Measurements from ENCODE around the gene TNFSF10.

TNFSF10 gene

GRCh38 chr3:172560586-172560985, 37.4 kb upstream of the TNFSF10 start:
- Histone ChIP-seq H3K36me3 (ENCODE audit: insufficient read depth, low read length) (no peaks in the 10 kb centered on the region), H3K4me2 (ENCODE audit: low read length) (no peak overlapping the region)

GRCh38 chr3:172560026-172560425, 36.8 kb upstream of the TNFSF10 start:
- Histone ChIP-seq H3K9me3 (ENCODE audit: low read length) (no peaks in the 10 kb centered on the region), H3K27ac (ENCODE audit: low read depth, low read length, poor library complexity, severe bottlenecking) (no peak overlapping the region), H3K4me1 (ENCODE audit: insufficient read depth, low read length, severe bottlenecking) (no peaks in the 10 kb centered on the region), H3K9ac (ENCODE audit: low read length) (no peak overlapping the region), H3K79me2 (ENCODE audit: insufficient read depth, low read length) (no peaks in the 10 kb centered on the region), H3K9me2 (ENCODE audit: low read depth, low read length) (no peaks in the 10 kb centered on the region), H4K20me1 (ENCODE audit: insufficient read depth, low read length) (no peaks in the 10 kb centered on the region), H2AFZ (ENCODE audit: low read length) (no peak overlapping the region), H3K36me3 (ENCODE audit: insufficient read depth, low read length) (no peaks in the 10 kb centered on the region), H3K4me2 (ENCODE audit: low read length) (no peak overlapping the region), H3F3A (ENCODE audit: insufficient read depth, low read length) (no peaks in the 10 kb centered on the region), H3K4me3 (ENCODE audit: low read depth, low read length, poor library complexity, severe bottlenecking) (no peak overlapping the region), H3K27me3 (ENCODE audit: insufficient read depth, low read length) (no peaks in the 10 kb centered on the region)
- TF ChIP-seq EZH2 (IDR thresholded peaks at IDR 0.05; ENCODE audit: borderline replicate concordance, low read length): no peak
- no peak for TF ChIP-seq CTCF (IDR thresholded peaks at IDR 0.05; ENCODE audit: low read length)

More at GRCh38 chr3:172560586-172560985, 37.4 kb upstream of the TNFSF10 start:
- Histone ChIP-seq H3K27me3 (ENCODE audit: insufficient read depth, low read length) (no peaks in the 10 kb centered on the region), H3K4me3 (ENCODE audit: low read depth, low read length, poor library complexity, severe bottlenecking) (no peak overlapping the region), H3K9ac (ENCODE audit: low read length) (no peak overlapping the region), H3F3A (ENCODE audit: insufficient read depth, low read length) (no peaks in the 10 kb centered on the region), H3K79me2 (ENCODE audit: insufficient read depth, low read length) (no peaks in the 10 kb centered on the region), H3K9me3 (ENCODE audit: low read length) (no peaks in the 10 kb centered on the region), H3K4me1 (ENCODE audit: insufficient read depth, low read length, severe bottlenecking) (no peaks in the 10 kb centered on the region), H4K20me1 (ENCODE audit: insufficient read depth, low read length) (no peaks in the 10 kb centered on the region), H3K9me2 (ENCODE audit: low read depth, low read length) (no peaks in the 10 kb centered on the region), H3K27ac (ENCODE audit: low read depth, low read length, poor library complexity, severe bottlenecking) (no peak overlapping the region), H2AFZ (ENCODE audit: low read length) (no peak overlapping the region)
- TF ChIP-seq CTCF (IDR thresholded peaks at IDR 0.05; ENCODE audit: low read length) (no peak), EZH2 (IDR thresholded peaks at IDR 0.05; ENCODE audit: borderline replicate concordance, low read length) (no peak)

GRCh38 chr3:172559020-172559419, 35.8 kb upstream of the TNFSF10 start:
- Histone ChIP-seq H3K4me2 (ENCODE audit: low read length) (no peak overlapping the region), H3K4me1 (ENCODE audit: insufficient read depth, low read length, severe bottlenecking) (no peaks in the 10 kb centered on the region), H3K9me2 (ENCODE audit: low read depth, low read length) (no peaks in the 10 kb centered on the region), H4K20me1 (ENCODE audit: insufficient read depth, low read length) (no peaks in the 10 kb centered on the region), H3K9me3 (ENCODE audit: low read length) (no peaks in the 10 kb centered on the region), H3K79me2 (ENCODE audit: insufficient read depth, low read length) (no peaks in the 10 kb centered on the region), H2AFZ (ENCODE audit: low read length) (no peak overlapping the region), H3K36me3 (ENCODE audit: insufficient read depth, low read length) (no peaks in the 10 kb centered on the region), H3K27me3 (ENCODE audit: insufficient read depth, low read length) (no peaks in the 10 kb centered on the region), H3K27ac (ENCODE audit: low read depth, low read length, poor library complexity, severe bottlenecking) (no peak overlapping the region), H3F3A (ENCODE audit: insufficient read depth, low read length) (no peaks in the 10 kb centered on the region), H3K4me3 (ENCODE audit: low read depth, low read length, poor library complexity, severe bottlenecking) (no peak overlapping the region), H3K9ac (ENCODE audit: low read length) (no peak overlapping the region)
- TF ChIP-seq CTCF (IDR thresholded peaks at IDR 0.05; ENCODE audit: low read length) (no peak), EZH2 (IDR thresholded peaks at IDR 0.05; ENCODE audit: borderline replicate concordance, low read length) (no peak)

Measured in OCI-LY1 (cell line).